SK-N-SH treated with all-trans-retinoic acid at 6 μM for 48 hours (cell line): Measurements from ENCODE around the gene CBX5.
"Not testable (repeated sequence)": the region's sequence is repeated elsewhere in the genome, so short reads cannot be mapped to it uniquely, and the experiment has no call there.

Source experiments
- ATAC-seq: fragments of 200-7000 bp; cut with Tn5 transposase; 3 replicates; pipeline ENCODE4 v1.9.1; 2020; ENCODE audit warnings: mild to moderate bottlenecking, moderate library complexity
- ARNTL ChIP-seq: fragments of 450-650 bp; formaldehyde crosslinking; IDR thresholded peaks from 2 replicates; pipeline ENCODE4 v1.5.0; 2020; ENCODE audit warnings: low read depth, mild to moderate bottlenecking, moderate library complexity, borderline replicate concordance
- BACH2 ChIP-seq: fragments of 250-450 bp; sonication (Bioruptor Pico); IDR thresholded peaks from 2 replicates; pipeline ENCODE4 v1.9.0; 2021; ENCODE audit warnings: mild to moderate bottlenecking, borderline replicate concordance
- CSDC2 ChIP-seq: fragments of 250-450 bp; sonication (Bioruptor Pico); IDR thresholded peaks from 2 replicates; pipeline ENCODE4 v1.5.0; 2020; ENCODE audit warnings: mild to moderate bottlenecking, moderate library complexity
- ESRRG ChIP-seq: fragments of 250-450 bp; sonication (Bioruptor Pico); IDR thresholded peaks from 2 replicates; pipeline ENCODE4 v1.6.1; 2021; ENCODE audit warnings: mild to moderate bottlenecking
- ISL1 ChIP-seq: fragments of 250-450 bp; sonication (Bioruptor Pico); IDR thresholded peaks from 2 replicates; pipeline ENCODE4 v2.1.2; 2022; ENCODE audit warnings: mild to moderate bottlenecking, moderate library complexity
- RARB ChIP-seq: fragments of 250-450 bp; sonication (Bioruptor Pico); IDR thresholded peaks from 2 replicates; pipeline ENCODE4 v1.8.0; 2021; ENCODE audit warnings: mild to moderate bottlenecking, moderate library complexity
- SNAI2 ChIP-seq: fragments of 250-450 bp; sonication (Bioruptor Pico); IDR thresholded peaks from 2 replicates; pipeline ENCODE4 v1.5.0; 2020; ENCODE audit warnings: mild to moderate bottlenecking, moderate library complexity
- TCF4 ChIP-seq: fragments of 250-450 bp; sonication (Bioruptor Pico); IDR thresholded peaks from 2 replicates; pipeline ENCODE4 v1.8.0; 2021; ENCODE audit warnings: mild to moderate bottlenecking, moderate library complexity, borderline replicate concordance
- TOX ChIP-seq: fragments of 250-450 bp; sonication (Bioruptor Pico); IDR thresholded peaks from 2 replicates; pipeline ENCODE4 v1.8.0; 2021; ENCODE audit warnings: mild to moderate bottlenecking, moderate library complexity, borderline replicate concordance
- ZC3H10 ChIP-seq: fragments of 250-450 bp; sonication (Bioruptor Pico); IDR thresholded peaks from 2 replicates; pipeline ENCODE4 v1.5.1; 2021; ENCODE audit warnings: mild to moderate bottlenecking, moderate library complexity
- ZFP3 ChIP-seq: fragments of 250-450 bp; sonication (Bioruptor Pico); IDR thresholded peaks from 2 replicates; pipeline ENCODE4 v1.5.0; 2020; ENCODE audit warnings: mild to moderate bottlenecking, moderate library complexity
- ZFP30 ChIP-seq: fragments of 450-650 bp; formaldehyde crosslinking; IDR thresholded peaks from 2 replicates; pipeline ENCODE4 v1.5.0; 2022; ENCODE audit warnings: mild to moderate bottlenecking, moderate library complexity
- ZNF565 ChIP-seq: fragments of 450-650 bp; formaldehyde crosslinking; conservative IDR thresholded peaks from 2 replicates; pipeline ENCODE4 v1.5.0; 2020; ENCODE audit warnings: low read depth, mild to moderate bottlenecking, moderate library complexity
- ZNF70 ChIP-seq: fragments of 450-650 bp; formaldehyde crosslinking; IDR thresholded peaks from 2 replicates; pipeline ENCODE4 v1.5.0; 2020; ENCODE audit warnings: mild to moderate bottlenecking, moderate library complexity
- TF ChIP-seq, protein P1 (sequence below): fragments of 250-450 bp; sonication (Bioruptor Pico); IDR thresholded peaks from 2 replicates; pipeline ENCODE4 v1.5.1; 2021; ENCODE audit warnings: mild to moderate bottlenecking, moderate library complexity
- TF ChIP-seq, protein P2 (sequence below): fragments of 250-450 bp; sonication (Bioruptor Pico); IDR thresholded peaks from 2 replicates; pipeline ENCODE4 v1.5.0; 2020; ENCODE audit warnings: mild to moderate bottlenecking, moderate library complexity
- TF ChIP-seq, protein P3 (sequence below): fragments of 250-450 bp; sonication (Bioruptor Pico); IDR thresholded peaks from 2 replicates; pipeline ENCODE4 v1.8.0; 2020; ENCODE audit warnings: mild to moderate bottlenecking, moderate library complexity, borderline replicate concordance

CBX5 gene

DNA sequence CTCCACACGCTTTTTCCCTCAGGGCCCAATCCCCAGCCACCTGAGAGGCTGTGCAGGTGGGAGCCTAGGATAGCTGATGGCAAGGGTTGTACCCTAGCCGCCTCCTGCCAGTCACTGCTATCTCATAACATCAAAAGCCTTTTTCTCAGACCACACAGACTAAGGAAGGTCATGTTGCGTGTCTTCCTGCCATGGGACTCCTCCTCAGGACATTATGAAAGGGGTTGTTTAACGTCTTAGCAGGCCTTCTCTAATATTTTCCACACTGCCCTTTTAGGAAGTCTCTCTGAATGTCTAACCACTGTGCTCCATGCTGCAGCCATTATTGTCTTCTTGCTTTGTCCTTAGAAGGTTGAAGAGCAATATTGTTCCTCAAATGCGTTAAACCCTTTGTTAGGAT, 83.5 kb downstream of the CBX5 start:
- ATAC-seq, result peak; percentile 2; the same call in 1 of the 3 replicates
- TF ChIP-seq ZFP30 (no peak), BACH2 (no peak), TCF4 (CRISPR knock-in tag) (no peak), ZNF565 (CRISPR knock-in tag) (no peak), RARB (no peak), ISL1 (no peak), ARNTL (CRISPR knock-in tag) (no peak), ZC3H10 (no peak), CSDC2 (CRISPR knock-in tag) (no peak), ESRRG (CRISPR knock-in tag) (no peak), TOX (no peak), SNAI2 (CRISPR knock-in tag) (no peak), ZNF70 (CRISPR knock-in tag) (no peak)
- TF ChIP-seq, protein P1, sequence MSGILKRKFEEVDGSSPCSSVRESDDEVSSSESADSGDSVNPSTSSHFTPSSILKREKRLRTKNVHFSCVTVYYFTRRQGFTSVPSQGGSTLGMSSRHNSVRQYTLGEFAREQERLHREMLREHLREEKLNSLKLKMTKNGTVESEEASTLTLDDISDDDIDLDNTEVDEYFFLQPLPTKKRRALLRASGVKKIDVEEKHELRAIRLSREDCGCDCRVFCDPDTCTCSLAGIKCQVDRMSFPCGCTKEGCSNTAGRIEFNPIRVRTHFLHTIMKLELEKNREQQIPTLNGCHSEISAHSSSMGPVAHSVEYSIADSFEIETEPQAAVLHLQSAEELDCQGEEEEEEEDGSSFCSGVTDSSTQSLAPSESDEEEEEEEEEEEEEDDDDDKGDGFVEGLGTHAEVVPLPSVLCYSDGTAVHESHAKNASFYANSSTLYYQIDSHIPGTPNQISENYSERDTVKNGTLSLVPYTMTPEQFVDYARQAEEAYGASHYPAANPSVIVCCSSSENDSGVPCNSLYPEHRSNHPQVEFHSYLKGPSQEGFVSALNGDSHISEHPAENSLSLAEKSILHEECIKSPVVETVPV (CRISPR knock-in tag), result no peak
- TF ChIP-seq, protein P2, sequence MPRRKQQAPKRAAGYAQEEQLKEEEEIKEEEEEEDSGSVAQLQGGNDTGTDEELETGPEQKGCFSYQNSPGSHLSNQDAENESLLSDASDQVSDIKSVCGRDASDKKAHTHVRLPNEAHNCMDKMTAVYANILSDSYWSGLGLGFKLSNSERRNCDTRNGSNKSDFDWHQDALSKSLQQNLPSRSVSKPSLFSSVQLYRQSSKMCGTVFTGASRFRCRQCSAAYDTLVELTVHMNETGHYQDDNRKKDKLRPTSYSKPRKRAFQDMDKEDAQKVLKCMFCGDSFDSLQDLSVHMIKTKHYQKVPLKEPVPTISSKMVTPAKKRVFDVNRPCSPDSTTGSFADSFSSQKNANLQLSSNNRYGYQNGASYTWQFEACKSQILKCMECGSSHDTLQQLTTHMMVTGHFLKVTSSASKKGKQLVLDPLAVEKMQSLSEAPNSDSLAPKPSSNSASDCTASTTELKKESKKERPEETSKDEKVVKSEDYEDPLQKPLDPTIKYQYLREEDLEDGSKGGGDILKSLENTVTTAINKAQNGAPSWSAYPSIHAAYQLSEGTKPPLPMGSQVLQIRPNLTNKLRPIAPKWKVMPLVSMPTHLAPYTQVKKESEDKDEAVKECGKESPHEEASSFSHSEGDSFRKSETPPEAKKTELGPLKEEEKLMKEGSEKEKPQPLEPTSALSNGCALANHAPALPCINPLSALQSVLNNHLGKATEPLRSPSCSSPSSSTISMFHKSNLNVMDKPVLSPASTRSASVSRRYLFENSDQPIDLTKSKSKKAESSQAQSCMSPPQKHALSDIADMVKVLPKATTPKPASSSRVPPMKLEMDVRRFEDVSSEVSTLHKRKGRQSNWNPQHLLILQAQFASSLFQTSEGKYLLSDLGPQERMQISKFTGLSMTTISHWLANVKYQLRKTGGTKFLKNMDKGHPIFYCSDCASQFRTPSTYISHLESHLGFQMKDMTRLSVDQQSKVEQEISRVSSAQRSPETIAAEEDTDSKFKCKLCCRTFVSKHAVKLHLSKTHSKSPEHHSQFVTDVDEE (CRISPR knock-in tag), result no peak

DNA sequence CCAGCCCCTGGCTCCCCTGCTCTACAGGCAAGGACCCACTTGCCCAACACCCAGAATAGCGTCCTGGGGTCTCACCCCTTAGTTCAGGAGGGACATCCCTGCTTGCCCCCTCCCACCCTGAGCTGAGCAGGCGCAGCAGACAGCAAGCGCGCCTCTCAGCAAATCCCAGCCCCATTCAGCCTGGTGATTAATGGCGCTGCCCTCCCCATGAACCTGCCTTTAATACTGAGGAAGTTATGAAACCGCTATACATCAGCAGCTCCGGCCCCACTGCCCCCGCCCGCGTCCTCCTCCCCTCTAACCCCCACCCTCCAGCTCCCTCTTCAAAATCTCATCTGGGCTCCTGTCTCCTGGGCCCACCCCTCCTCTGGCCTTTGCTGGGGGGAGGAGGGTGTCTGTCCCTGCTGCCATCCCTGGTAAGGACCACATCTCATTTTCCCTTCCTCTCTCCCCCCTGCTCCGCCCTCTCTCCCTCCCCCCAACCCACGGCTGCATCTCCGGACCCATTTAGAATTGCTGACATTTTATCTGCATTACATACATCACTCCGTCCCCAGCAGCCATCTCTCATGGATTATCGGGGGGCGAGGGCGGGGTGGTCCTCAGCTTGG, 84.1 kb downstream of the CBX5 start:
- TF ChIP-seq, protein P3, sequence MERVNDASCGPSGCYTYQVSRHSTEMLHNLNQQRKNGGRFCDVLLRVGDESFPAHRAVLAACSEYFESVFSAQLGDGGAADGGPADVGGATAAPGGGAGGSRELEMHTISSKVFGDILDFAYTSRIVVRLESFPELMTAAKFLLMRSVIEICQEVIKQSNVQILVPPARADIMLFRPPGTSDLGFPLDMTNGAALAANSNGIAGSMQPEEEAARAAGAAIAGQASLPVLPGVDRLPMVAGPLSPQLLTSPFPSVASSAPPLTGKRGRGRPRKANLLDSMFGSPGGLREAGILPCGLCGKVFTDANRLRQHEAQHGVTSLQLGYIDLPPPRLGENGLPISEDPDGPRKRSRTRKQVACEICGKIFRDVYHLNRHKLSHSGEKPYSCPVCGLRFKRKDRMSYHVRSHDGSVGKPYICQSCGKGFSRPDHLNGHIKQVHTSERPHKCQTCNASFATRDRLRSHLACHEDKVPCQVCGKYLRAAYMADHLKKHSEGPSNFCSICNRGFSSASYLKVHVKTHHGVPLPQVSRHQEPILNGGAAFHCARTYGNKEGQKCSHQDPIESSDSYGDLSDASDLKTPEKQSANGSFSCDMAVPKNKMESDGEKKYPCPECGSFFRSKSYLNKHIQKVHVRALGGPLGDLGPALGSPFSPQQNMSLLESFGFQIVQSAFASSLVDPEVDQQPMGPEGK (CRISPR knock-in tag), result peak; percentile 55; the same call in 1 of the 2 replicates
- TF ChIP-seq, protein P2 (CRISPR knock-in tag), result no peak
- peak; percentile 80 for ATAC-seq

DNA sequence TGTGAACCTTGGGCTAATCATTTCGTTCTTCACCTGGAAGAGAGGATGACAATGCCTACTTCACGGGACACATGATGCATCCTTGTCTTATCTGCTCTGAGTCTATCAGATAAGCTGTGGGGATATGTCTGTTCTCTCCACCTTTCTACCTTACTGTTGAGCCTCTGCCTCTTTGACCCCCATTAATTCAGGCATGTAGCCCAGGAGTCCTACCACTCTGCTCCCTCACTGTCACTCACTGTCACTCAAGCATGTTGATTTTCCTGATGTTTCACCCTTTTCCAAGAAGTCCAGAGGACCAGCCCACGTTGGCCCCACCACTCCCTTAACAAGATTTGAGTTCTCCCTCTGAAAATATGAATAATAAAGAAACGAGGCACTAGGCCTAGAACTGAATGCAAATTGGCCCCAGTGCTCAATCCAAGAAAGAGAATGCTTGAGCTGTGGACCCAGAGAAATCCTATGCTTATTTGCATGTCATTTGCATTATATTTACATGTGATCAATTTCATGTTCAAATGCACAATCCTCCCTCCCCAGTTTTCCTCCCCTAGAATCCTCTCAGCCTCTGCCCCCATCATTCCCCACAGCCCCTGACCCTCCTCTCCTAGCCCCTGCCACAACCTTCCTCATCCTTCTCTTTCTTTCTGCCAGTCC, 84.7 kb downstream of the CBX5 start:
- TF ChIP-seq BACH2 (no peak), ZNF565 (CRISPR knock-in tag) (no peak), ISL1 (no peak), ZNF70 (CRISPR knock-in tag) (no peak), ZFP3 (CRISPR knock-in tag) (no peak), TCF4 (CRISPR knock-in tag) (no peak)
- TF ChIP-seq, protein P3 (CRISPR knock-in tag), result no peak
- TF ChIP-seq, protein P1 (CRISPR knock-in tag), result no peak
- TF ChIP-seq, protein P2 (CRISPR knock-in tag), result no peak
- TF ChIP-seq, all 23 proteins: peak for 0
- ATAC-seq, result no peak

DNA sequence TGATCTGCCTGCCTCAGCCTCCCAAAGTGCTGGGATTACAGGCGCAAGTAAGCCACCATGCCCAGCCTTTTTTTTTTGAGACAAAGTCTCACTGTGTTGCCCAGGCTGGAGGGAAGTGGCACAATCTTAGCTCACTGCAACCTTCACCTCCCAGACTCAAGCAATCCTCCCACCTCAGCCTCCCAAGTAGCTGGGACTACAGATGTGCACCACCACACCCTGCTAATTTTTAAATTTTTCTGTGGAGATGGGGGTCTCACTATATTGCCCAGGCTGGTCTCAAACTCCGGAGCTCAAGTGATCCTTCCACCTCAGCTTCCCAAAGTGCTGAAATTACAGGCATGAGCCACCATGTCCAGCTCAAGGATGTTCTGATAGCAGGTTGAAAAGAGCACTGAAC, 85.3 kb downstream of the CBX5 start:
- ATAC-seq, result not testable (repeated sequence)
